ENCODE data around the gene TYRP1.

- TF ChIP-seq CTCF (conservative IDR thresholded peaks at IDR 0.05; ENCODE audit: low read depth, low read length) (peak; percentile 70), EZH2 (IDR thresholded peaks at IDR 0.05; ENCODE audit: borderline replicate concordance, low read depth, low read length, poor library complexity, severe bottlenecking) (no peak)
Measured at GRCh38 chr9:12719431-12719830, 26.2 kb downstream of the TYRP1 start.

All from A673 (cell line).